ENCODE measurements around the gene VPS37C.

The VPS37C gene

GRCh38 chr11:61113201-61113600 lies 48.0 kb downstream of the VPS37C start:
- H3K4me3 ChIP-seq (ENCODE audit: low read depth, low read length): no peak overlapping the region

GRCh38 chr11:61112575-61112974 lies 48.7 kb downstream of the VPS37C start:
- no peak overlapping the region for H3K4me3 ChIP-seq (ENCODE audit: low read depth, low read length)
- TF ChIP-seq, protein P1, sequence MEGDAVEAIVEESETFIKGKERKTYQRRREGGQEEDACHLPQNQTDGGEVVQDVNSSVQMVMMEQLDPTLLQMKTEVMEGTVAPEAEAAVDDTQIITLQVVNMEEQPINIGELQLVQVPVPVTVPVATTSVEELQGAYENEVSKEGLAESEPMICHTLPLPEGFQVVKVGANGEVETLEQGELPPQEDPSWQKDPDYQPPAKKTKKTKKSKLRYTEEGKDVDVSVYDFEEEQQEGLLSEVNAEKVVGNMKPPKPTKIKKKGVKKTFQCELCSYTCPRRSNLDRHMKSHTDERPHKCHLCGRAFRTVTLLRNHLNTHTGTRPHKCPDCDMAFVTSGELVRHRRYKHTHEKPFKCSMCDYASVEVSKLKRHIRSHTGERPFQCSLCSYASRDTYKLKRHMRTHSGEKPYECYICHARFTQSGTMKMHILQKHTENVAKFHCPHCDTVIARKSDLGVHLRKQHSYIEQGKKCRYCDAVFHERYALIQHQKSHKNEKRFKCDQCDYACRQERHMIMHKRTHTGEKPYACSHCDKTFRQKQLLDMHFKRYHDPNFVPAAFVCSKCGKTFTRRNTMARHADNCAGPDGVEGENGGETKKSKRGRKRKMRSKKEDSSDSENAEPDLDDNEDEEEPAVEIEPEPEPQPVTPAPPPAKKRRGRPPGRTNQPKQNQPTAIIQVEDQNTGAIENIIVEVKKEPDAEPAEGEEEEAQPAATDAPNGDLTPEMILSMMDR (IDR thresholded peaks at IDR 0.05; ENCODE audit: low read depth, low read length): no peak

More at GRCh38 chr11:61113201-61113600, 48.0 kb downstream of the VPS37C start:
- TF ChIP-seq, protein P1 (IDR thresholded peaks at IDR 0.05; ENCODE audit: low read depth, low read length): no peak

DNA sequence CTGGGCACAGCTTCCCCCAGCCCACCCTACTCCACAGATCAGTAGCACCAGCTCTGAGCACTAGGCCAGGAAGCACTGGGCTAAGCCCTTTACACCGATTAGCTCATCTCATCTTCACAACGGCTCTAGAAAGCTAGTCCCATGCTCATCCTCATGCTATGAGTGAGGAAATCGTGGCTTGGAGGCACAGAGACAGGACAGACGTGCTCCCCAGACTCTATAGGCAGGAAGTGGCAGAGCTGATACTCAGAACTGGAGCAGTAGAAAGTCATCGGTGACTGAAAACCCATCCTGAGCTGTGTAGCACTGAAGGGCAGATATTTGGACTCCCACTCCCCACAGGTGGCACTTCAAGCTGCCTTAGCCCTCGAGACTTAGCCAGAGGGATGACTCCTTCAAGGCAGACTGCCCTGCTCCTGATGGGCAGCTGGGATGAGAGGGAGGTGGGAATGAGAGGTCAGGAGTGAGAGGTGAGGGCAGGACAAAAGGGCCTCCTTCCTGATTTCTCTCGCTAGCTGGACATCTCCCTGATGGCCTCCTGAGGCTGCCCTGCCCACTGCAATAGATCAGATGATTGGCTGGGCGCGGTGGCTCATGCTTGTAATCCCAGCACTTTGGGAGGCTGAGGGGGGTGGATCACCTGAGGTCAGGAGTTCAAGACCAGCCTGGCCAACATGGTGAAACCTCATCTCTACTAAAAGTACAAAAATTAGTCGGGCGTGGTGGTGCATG lies 49.3 kb downstream of the VPS37C start:
- TF ChIP-seq, protein P1 (IDR thresholded peaks at IDR 0.05; ENCODE audit: low read depth, low read length): no peak
- no peak overlapping the region for H3K4me3 ChIP-seq (ENCODE audit: low read depth, low read length)

DNA sequence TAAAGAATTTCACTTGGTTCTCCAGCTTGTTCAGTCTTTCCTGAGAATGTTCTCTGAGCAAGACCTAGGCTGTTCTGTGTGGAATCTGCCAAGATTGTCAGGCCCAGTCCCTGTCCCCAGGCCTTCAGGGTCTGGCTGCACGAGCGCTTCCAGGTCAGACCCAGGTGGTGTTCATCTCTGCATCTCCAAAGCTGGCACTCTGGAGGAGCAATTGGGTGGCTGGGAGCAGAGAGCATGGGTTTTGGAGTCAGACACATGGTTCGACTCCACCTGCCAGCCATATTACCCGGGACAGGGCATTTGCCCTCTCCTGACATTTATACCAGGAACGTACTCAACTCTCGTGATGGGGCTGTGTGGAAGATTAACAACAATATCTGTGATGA lies 50.2 kb downstream of the VPS37C start:
- TF ChIP-seq, protein P1 (IDR thresholded peaks at IDR 0.05; ENCODE audit: low read depth, low read length): no peak
- no peak overlapping the region for H3K4me3 ChIP-seq (ENCODE audit: low read depth, low read length)

DNA sequence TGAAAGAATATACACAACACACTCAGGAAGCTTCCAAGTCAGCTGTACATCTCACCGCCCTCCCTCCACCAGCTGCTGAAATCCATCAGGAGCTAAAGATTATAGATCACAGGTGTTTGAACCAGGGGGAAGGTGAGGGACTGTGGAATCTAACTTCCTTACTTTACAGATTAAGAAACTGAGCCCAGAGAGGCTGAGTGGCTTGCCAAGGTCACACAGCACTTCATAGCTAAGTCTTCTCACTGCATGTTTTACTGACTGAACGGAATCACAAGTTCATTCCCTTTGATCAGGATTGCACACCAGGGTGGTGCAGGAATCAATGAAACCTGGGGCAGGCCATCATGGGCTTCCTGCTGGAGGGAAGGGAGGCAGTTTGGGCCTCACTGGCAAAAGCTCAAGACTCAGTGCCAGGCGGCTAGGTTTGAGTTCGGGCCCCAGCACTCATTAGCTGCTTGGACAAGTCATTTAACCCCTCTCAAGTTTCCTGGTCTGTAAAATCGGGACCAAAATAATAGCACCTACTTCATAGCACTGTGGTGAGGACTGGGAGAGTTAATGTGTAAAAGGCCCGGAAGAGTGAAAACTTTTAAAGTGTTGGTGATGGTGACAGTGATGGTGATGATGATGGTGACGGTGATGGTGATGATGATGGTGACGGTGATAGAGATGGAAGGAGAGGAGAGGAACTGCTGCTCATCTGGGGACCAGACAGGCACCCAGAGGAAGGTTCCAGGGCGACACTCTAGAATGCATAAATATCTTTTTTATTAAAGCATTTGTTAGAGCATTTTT lies 50.8 kb downstream of the VPS37C start:
- no peak overlapping the region for H3K4me3 ChIP-seq (ENCODE audit: low read depth, low read length)
- TF ChIP-seq, protein P1 (IDR thresholded peaks at IDR 0.05; ENCODE audit: low read depth, low read length): no peak

GRCh38 chr11:61109671-61110070 lies 51.6 kb downstream of the VPS37C start:
- H3K4me3 ChIP-seq (ENCODE audit: low read depth, low read length): no peak overlapping the region
- TF ChIP-seq, protein P1 (IDR thresholded peaks at IDR 0.05; ENCODE audit: low read depth, low read length): no peak

Measured in WI38 (cell line).